OCI-M2 (cell line): ENCODE results near the gene DEFB132.

Source experiments
- DNase-seq: peaks from one replicate; lab custom pipeline; 2025; ENCODE audit not compliant: unreplicated experiment; lab: John Stamatoyannopoulos, UW

DEFB132 gene

DNA sequence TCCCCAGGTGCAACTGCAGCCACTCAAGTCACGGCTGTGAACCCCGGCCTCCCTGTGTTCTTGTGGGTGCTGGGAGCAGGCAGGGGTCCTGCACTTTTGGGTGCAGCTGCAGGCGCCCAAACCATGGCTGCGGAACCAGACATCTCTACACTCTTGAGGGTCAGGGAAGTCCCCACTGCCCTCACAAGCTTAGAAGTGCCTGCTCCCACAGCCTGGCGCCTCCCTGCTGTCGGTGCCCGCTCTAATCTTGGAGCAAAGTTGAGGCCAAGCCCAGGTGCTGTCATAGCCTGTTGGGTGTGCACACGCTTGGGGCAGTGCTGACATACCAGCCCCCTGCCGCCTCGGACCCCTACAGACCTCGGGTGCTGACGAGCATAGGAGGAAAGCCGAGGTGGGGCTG, 6.2 kb downstream of the DEFB132 start:
- DNase-seq, result no peak

DNA sequence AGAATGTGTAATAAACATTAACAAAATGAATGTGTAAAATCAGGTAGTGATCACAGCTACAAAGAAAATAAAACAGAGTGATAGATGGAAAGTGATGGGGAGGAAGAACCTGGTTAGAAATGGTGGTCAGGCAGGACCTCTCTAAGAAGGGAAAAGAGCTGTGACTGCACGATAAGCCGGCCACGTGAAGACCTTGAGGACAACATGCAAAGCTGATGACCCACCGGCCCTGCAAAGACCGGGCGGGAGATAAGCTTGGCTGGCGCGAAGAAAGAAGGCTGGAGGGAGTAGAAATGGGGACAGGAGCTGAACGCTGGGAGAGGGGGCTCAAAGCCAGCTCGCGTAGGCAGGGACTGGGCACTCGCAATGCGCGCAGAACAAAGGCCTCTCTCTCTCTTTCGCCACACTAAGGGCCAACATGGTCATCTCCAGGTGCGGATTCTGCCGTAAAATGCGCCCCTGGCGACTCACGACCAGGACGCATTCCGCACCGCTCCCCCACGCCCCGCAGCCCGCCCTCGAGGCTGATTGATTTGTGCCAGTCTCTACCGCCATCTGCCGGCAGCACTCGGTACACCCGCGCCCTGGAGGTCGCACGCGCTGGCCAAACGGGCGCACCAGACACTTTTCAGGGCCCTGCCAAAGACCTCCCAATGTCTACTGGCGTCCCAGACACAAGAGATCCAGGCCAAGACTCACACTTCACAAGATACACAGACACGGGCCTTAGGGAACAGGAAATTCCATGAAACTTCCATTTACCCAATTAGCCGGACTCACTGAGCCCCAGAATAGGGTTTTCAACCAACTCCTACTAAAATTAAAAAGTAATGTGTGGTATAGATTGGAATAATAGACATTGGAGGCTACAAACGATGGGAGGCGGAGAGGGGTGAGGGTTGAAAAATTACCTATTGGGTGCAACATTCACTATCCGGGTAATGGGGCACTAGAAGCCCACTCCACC, 9.4 kb downstream of the DEFB132 start:
- peak; percentile 97 for DNase-seq

DNA sequence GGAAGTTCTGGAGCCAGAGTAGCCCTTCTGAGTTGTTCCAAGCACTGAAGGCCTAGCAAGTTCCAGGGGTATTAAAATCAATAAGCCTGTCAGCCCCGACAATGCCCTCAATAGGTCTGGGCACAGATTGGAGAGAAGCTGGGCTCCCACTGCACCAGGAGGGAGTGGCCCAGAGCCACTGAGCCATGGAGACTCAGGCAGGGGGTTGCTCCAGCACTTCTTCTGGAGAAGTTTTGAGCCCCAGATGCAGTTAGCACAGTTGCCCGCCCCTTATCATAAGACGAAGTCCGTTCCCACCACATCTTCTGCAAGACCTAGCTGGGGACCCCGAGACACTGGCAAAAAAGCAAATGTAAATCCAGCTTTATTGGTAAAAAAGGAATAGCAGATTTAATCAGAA, 13.0 kb downstream of the DEFB132 start:
- DNase-seq, result no peak

DNA sequence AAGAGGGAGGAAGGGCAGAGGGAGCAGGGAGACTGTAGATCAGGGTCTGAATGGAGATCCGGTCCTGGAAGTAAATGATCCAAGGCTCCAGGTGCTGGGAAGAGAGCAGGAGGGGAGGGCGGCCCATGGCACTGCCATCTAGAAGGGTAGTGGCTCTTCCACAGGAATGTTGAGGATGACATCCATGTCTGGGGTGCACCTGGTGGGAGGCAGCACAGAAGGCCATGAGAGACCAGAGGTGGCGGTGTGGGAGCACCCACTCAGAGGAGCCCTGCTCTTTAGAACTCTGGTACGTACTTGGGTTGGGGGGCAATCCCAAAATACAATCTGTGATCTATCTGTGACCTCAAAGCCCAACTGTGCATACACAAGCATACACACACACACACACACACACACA, 13.5 kb downstream of the DEFB132 start:
- no peak for DNase-seq

DNA sequence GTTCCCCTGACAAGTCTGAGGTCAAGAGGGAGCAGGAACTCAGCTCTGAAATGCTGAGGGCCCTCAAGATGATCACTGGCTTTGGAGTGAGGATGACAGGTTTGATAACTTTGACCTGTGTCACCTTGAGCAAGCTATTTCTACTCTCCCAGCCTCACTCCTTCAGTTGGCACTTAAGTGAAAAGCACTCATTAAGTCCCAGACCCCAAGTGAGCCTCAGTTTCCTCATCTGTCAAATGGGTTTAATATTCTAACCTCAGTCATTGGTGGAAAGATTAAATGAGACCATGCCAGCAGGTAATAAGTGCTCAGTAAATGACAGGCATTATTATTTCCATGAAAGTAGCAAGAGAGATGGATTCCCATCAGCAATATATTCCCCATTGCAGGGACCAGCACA, 14.0 kb downstream of the DEFB132 start:
- no peak for DNase-seq

DNA sequence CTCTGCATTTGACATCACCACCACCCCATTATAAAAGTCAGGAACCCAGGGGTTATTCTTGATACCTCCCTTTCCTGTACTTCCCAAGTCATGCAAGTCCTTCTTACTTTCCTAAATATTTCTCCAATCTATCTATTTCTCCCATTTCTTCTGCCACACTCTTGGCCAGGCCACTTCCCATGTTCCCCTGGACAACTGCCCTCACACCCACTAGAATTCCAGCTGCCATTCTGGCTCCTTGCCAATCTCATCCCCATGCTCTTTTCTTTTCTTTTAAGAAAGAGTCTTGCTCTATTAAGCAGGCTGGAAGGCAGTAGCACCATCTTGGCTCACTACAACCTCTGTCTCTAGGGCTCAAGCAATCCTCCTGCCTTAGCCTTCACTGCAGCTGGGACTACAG, 15.2 kb downstream of the DEFB132 start:
- no peak for DNase-seq

DNA sequence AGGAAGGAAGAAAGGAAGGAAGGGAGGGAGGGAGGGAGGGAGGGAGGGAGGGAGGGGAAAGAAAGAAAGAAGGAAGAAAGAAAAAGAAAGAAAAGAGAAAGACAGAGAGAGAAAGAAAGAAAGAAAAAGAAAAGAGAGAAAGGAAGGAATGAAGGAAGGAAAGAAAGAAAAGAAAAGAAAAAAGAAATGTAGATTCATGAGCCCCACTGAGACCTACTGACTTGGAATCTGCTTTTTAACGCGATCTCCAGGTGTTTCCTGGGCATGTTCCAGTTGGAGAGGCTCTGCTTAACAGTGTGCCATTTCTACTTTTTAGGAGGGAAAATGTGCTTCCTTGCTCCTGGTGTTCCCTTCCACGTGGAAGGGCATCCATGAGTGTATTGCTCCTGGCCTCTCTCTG, 16.4 kb downstream of the DEFB132 start:
- DNase-seq, result no peak

DNA sequence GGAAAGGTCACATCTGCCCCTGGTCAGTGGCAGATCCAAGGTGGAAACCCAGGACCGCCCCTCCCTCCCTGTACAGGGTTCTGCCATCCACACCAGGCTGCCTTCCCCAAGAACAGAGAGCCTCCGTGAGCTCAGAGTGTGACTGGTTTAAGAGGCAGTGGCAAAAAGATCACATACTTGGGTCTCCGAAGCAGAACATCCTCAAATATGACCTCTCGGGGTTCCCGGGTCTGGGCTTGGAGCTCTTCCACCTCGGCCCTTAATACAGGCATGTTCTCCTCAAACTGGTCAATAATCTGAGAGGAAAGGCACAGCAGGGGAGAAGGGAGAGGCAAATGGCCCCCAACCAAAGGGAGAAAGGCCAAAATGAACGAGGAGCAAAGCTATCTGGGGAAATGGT, 18.3 kb downstream of the DEFB132 start:
- DNase-seq, result no peak

DNA sequence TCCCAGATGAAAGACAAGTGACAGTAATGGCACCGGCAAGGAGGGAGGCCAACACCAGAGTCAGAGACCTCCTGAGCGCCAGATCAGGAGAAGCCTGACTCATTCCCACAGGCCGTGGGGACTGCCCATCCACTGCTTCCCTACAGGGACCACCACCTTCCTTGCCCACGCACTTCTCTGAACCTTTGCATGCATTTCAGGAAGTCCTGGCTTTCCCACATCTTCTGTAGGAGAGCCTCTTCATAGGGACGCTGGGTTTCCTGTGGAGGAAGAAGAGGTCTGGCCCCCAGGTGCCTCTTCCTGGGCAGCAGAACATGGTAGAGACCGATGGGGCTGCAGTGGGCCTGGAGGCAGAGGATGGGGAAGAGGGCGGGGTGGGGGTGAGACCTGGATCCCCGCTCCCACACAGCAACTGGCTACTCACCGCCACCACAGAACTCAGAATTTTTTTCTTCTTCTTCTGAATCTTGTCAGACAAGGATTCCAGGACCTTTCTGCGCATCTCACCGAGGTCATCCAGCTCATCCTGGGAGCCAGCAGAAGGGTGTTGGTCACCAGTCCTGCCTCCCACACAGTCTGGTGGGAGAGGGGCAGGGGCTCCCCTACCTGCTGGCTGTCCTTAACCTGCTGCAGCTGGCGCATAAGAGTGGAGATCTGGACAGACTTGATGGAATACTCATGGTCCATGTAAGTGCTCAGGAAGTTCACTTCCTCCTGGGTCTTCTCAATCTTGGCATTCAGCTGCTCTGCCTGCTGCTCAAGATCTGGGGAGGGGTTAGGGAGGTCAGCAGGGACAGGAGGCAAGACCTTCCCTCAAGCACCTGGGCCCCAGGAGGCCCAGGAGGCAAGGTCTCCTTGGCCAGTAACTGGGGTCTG, 19.3 kb downstream of the DEFB132 start:
- no peak for DNase-seq

DNA sequence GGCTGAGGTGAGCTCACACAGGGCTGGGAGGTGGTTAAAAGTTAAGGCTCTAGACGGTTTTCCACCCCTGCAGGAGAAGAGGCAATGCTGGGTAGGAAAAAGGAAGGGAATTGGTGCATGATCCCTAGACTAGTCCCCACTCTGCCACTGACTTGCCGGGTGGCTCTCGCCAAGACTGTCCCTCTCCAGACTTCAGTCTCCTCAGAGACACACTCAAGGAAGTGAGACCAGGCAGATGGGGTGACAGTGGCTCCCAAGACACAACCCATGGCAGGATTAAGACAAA, 19.9 kb downstream of the DEFB132 start:
- DNase-seq, result no peak

DNA sequence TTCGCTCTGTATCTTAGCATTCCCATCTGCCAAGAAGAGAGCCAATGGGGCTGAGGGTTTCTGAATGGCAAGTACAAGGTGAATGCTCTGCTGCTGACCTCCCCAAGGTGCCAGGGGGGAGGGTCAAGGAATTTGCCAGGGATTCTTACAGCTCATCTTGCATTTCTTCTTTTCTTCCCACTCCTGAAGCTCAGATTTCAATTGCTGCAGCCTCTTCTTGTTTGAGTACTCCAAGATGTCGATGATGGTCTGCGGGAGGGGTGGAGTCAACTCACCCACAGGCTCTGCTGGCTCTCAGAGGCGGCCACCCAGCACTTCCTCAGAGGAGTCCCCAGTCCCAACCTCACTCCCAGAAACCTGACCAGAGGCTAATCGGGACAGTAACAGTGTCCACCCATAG, 20.7 kb downstream of the DEFB132 start:
- no peak for DNase-seq

DNA sequence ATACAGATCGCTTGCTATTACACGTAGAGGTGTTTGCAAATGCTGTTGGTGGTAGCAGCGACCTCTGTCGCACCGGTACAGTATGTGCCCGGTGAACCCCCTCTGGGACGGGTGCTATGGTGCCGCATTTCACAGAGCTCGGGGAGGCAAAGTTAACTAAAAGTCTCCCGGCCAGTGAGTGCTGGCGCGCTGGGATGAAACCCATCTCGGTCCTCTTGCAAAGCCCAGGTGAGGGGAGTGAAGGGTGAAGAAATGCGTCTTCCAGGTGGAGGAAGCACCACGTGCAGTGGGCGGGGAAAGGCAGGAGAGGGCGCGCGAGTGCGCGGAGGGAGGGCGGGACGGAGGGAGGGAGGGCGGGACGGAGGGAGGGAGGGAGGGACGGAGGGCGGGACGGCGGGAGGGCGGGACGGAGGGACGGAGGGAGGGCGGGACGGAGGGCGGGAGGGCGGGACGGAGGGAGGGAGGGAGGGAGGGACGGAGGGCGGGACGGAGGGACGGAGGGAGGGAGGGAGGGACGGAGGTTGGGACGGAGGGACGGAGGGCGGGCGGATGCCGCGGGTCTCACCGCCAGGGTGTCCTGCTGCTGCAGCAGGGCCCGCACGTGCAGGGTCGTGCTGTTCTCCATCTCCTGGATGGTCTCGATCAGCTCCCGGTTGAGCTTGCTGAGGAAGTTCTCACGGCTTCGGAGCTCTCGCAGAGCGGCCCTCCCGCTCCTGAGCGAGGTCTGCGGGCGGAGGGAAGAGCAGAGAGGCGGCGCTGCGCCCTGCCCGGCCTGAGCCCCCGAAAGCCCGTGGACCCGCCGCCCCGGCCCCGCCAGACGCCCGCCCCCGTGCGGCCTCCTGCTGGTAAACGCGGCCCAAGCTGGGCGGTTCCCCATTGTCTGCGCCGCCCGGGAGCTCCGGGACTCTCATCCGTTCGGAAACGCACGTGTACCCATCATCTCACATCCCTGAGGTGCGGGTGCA, 21.4 kb downstream of the DEFB132 start:
- no peak for DNase-seq

DNA sequence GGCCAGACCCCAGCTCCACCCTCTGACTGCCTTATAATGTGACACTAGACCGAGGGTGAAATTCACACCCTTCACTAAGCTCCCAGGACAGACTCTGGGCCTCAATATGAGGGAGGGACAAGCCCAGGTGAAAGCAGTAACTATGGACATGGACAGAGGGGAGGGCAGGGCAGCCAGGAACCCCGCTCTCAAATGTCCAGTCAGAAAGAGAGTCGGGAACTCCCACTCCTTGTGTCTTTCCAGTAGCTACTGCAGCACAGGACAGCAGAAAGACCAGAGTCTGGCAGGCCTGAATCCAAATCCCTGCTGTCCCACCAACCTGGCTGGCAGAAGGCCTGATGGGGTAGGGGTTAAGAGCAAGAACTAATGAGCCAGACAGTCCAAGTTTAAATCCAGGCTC, 26.6 kb downstream of the DEFB132 start:
- no peak for DNase-seq

DNA sequence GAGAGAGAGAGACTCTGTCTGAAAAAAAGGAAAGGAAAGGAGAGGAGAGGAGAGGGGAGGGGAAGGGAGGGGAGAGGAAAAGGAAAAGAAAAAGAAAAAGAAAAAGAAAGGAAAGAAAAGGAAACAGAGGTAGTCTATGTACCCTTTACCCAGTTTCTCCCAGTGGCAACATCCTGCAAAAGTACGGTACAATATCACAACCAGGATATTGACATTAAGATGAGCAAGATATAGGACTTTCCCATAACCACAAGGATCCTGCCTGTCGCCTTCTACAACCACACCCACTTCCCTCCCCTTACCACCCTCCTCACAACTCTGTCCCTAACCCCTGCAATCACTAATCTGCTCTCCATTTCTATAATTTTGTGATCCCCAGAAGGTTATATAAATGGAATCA, 29.0 kb downstream of the DEFB132 start:
- no peak for DNase-seq

DNA sequence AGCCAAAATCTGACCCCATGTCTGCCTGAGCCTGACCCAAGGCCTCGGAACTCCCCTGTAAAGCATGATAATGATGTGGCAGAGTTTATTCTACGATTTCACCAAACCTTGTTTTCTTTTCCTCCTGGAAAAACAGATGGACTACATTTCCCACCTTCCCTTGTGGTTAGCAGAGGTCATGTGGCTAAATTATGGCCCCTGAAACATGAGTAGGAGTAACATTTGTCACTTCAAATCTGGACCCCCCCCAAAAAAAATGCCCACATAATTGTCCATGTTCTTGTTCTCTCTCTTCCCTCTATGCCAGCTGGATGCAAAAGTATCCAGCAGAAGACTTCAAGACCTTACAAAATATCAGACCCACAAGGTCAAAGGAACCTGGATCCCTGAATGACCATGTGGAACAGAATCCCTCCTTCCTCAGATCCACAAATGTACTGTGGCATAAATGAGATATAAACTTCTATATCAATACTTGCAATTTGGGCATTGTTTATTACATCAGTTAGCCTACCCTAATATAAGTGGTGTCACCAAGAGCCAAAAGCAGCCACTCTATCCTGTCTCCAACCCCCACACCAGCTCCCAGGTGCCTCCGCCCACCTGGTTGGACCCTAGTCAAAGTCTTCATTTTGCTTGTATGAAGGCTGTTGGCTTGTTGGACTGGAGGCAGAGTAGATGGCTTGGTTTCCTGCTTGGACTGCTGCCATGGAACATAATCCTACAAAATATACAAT, 31.6 kb downstream of the DEFB132 start:
- DNase-seq, result no peak

DNA sequence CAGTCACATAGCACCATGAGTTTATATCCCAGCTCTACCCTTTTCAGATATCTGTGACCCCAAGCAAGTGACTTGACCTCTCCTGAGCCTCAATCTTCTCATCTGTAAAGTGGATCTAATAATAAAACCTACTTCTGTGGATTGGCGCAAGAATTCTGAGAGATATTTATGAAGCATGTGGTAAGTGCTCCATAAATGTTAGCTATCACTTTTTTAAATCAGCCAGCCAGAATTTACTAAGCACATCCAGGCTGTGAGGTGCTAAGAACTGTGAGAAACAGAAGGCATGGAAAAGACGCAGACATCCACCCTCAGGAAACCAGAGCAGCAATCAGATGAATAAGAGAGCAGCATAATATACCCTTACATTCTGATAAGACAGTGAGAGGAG, 32.2 kb downstream of the DEFB132 start:
- DNase-seq, result no peak

DNA sequence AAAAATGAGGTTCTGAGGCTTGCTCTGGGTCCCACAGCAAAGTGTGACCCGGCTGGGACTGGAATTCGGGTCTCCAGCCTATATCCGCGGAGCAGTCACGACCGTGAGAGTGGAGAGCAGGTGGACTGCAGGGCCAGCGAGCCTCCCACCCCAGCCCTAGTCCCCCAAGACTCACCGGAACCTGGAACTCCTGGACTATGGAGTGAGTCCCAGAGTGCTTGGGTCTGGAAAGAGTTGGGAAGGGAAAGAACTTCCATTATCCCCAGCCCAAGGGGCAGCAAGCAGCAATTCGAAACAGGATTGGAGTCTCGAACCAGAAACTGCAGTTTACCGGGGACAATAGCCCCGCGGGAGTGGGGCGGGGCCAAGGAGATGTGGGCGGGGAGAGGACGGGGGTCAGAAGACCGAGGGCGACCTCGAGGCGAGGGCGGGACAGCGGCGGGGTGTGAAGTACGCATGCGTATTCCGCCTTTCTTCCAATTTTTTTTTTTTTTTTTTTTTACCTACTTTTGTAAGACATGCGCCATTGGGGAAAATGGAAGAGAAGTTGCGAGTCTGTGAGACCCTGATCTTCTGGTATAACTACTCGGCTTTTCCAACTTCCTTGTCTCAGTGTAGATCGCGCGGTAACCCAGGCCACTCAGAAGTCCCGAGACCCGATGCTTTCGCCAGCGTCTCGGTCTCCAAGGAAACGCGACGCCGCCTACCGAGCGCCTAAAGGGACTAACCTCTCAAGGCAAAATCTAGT, 32.7 kb downstream of the DEFB132 start, which contains the start of gene C20orf96:
Gene C20orf96 (minus strand): TSS at position 667 of the 748 bp plus-strand sequence. CDS start 140 bp downstream, at position 527.
- DNase-seq, result peak; percentile 82

DNA sequence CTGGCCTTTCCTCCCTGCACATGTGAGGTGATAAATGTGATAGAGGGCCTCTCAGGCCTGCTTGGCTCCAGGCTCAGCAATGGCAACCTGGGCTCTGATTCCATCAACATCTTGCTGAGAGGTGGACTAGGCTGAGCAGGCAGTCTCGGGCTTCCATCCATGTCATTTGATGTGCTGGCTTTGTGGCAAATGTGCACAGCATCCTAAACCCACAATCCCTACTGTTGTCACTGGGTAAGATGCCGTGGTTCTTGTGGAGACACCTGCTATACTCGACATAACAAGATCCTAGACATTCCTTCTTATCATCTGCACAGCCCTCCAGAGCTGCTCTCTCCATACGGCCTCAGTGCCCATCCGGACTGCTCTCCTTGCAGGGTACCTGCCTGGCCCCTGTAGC, 37.1 kb downstream of the DEFB132 start:
- no peak for DNase-seq

DNA sequence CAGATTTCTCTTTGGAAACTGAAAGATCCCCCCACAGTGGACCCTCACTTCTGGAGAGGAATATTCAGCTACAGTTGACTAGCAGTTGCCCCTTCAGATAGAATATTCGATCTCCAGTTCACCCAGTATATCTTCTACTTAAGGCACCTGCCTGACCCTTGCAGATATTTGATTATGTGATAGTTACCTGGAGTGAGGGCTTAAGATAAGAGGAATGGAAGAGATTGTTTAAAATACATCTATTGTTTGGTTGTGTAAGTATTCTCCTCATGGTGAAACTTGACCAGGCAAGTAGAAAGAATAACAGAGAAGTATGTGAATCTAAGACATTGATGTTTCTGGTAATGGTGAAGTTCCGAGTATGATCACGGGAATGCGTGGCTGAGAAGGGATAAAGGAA, 38.3 kb downstream of the DEFB132 start:
- no peak for DNase-seq
